ENCODE results near the gene CSE1L.
"Not testable (repeated sequence)": the region's sequence is repeated elsewhere in the genome, so short reads cannot be mapped to it uniquely, and the experiment has no call there.

CSE1L gene

GRCh38 chr20:49046087-49046900 is at the start of gene CSE1L:
Gene CSE1L, plus strand, starts transcription at chr20:49046312. Its CDS starts 12,152 bp downstream, at chr20:49058464.
- no peak for TF ChIP-seq ZNF274 (IDR thresholded peaks at IDR 0.05; ENCODE audit: low read depth, low read length)
- peak within 1 kb of the TSS; percentile 94 for H3K4me3 ChIP-seq (ENCODE audit: low read length)

- H3K4me3 ChIP-seq (ENCODE audit: low read length), result no peak overlapping the region
- TF ChIP-seq ZNF274 (IDR thresholded peaks at IDR 0.05; ENCODE audit: low read depth, low read length), result no peak
Measured at GRCh38 chr20:48999890-49000870, 45.9 kb upstream of the CSE1L start.

- no peak overlapping the region for H3K4me3 ChIP-seq (ENCODE audit: low read length)
- TF ChIP-seq ZNF274 (IDR thresholded peaks at IDR 0.05; ENCODE audit: low read depth, low read length), result no peak
Measured at GRCh38 chr20:49001741-49002140, 44.4 kb upstream of the CSE1L start.

- no peak overlapping the region for H3K4me3 ChIP-seq (ENCODE audit: low read length)
- no peak for TF ChIP-seq ZNF274 (IDR thresholded peaks at IDR 0.05; ENCODE audit: low read depth, low read length)
Measured at GRCh38 chr20:49006446-49006980, 39.6 kb upstream of the CSE1L start.

GRCh38 chr20:49009899-49010631 is 36.0 kb upstream of the CSE1L start:
- no peak overlapping the region for H3K4me3 ChIP-seq (ENCODE audit: low read length)
- no peak for TF ChIP-seq ZNF274 (IDR thresholded peaks at IDR 0.05; ENCODE audit: low read depth, low read length)

- no peak overlapping the region for H3K4me3 ChIP-seq (ENCODE audit: low read length)
Measured at GRCh38 chr20:49024220-49024619, 21.9 kb upstream of the CSE1L start.

GRCh38 chr20:49028177-49028576 is 17.9 kb upstream of the CSE1L start:
- not testable (repeated sequence) for H3K4me3 ChIP-seq (ENCODE audit: low read length)

More at GRCh38 chr20:49024220-49024619, 21.9 kb upstream of the CSE1L start:
- no peak for TF ChIP-seq ZNF274 (IDR thresholded peaks at IDR 0.05; ENCODE audit: low read depth, low read length)

- TF ChIP-seq ZNF274 (IDR thresholded peaks at IDR 0.05; ENCODE audit: low read depth, low read length), result no peak
Measured at GRCh38 chr20:49028684-49029083, 17.4 kb upstream of the CSE1L start.

GRCh38 chr20:49029203-49029602 is 16.9 kb upstream of the CSE1L start:
- H3K4me3 ChIP-seq (ENCODE audit: low read length), result no peak overlapping the region
- no peak for TF ChIP-seq ZNF274 (IDR thresholded peaks at IDR 0.05; ENCODE audit: low read depth, low read length)

More at GRCh38 chr20:49028684-49029083, 17.4 kb upstream of the CSE1L start:
- H3K4me3 ChIP-seq (ENCODE audit: low read length), result no peak overlapping the region

- TF ChIP-seq ZNF274 (IDR thresholded peaks at IDR 0.05; ENCODE audit: low read depth, low read length), result no peak
- no peak overlapping the region for H3K4me3 ChIP-seq (ENCODE audit: low read length)
Measured at GRCh38 chr20:49030954-49031619, 15.0 kb upstream of the CSE1L start.

GRCh38 chr20:49032455-49032854 is 13.7 kb upstream of the CSE1L start:
- no peak overlapping the region for H3K4me3 ChIP-seq (ENCODE audit: low read length)
- TF ChIP-seq ZNF274 (IDR thresholded peaks at IDR 0.05; ENCODE audit: low read depth, low read length), result no peak

- no peak for TF ChIP-seq ZNF274 (IDR thresholded peaks at IDR 0.05; ENCODE audit: low read depth, low read length)
- H3K4me3 ChIP-seq (ENCODE audit: low read length), result no peak overlapping the region
Measured at GRCh38 chr20:49034070-49034732, 11.9 kb upstream of the CSE1L start.

GRCh38 chr20:49037962-49038387 is 8.1 kb upstream of the CSE1L start:
- TF ChIP-seq ZNF274 (IDR thresholded peaks at IDR 0.05; ENCODE audit: low read depth, low read length), result no peak
- no peak overlapping the region for H3K4me3 ChIP-seq (ENCODE audit: low read length)
